ENCODE results near the gene MMAB.

Gene MMAB

GRCh38 chr12:109580684-109581333, 7.5 kb upstream of the MMAB start:
- no peak for TF ChIP-seq CTCF (IDR thresholded peaks at IDR 0.05; ENCODE audit: low read depth, low read length, missing control alignments)
- H3K4me3 ChIP-seq (ENCODE audit: low read depth, low read length), result no peak overlapping the region
- no peak for DNase-seq (ENCODE audit: low read depth)

- no peak overlapping the region for H3K4me3 ChIP-seq (ENCODE audit: low read depth, low read length)
- TF ChIP-seq CTCF (IDR thresholded peaks at IDR 0.05; ENCODE audit: low read depth, low read length, missing control alignments), result no peak
- no peak for DNase-seq (ENCODE audit: low read depth)
Observed at GRCh38 chr12:109580272-109580671, 7.0 kb upstream of the MMAB start.

DNA sequence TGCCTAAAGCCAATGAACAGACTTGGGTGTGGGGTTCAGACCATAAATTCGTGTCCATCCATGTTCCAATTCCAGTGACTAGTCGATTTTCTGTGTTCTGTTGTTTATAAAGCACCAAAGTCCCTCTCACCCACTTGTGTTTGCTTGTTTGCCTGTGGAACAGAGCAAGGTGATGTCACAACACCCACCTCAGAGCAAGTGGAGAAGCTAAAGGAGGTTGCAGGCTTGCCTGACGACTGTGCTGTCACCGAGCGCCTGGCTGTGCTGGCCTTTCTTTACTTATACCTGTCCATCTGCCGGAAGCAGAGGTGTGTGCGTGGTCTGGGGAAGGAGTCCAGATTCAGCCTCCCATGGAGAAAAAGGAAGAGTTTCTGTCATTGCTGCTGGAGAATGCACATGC, 6.3 kb upstream of the MMAB start:
- DNase-seq (ENCODE audit: low read depth), result no peak
- no peak for TF ChIP-seq CTCF (IDR thresholded peaks at IDR 0.05; ENCODE audit: low read depth, low read length, missing control alignments)
- no peak overlapping the region for H3K4me3 ChIP-seq (ENCODE audit: low read depth, low read length)

DNA sequence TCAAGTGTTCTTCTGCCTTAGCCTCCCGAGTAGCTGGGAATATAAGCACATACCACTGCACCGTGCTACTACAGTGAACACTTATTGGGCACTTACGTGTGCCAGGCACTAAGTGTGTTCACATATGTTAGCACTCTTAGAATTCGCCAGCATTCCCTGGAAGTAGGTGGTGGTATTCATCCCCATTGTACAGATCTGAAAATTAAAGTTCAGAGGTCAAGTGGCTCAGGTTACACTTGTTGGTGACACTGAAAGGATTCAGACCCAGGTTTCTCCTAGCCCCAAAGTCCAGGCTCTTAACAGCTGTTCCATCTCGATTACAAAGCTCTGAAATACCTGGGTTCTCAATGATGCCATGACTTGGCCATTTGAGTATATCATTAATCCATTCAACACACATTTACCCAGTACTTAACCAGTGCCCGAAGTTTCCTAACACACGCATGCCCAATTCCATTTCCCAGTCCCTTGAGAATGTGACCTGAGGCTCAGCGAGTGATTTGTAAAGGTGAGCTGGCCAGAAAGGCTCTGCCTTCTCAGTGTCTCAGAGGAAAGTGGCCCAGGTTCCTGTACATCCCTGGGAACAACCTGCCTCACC, 5.1 kb upstream of the MMAB start:
- no peak for TF ChIP-seq CTCF (IDR thresholded peaks at IDR 0.05; ENCODE audit: low read depth, low read length, missing control alignments)
- H3K4me3 ChIP-seq (ENCODE audit: low read depth, low read length), result no peak overlapping the region
- no peak for DNase-seq (ENCODE audit: low read depth)

GRCh38 chr12:109577311-109577710, 4.0 kb upstream of the MMAB start:
- DNase-seq (ENCODE audit: low read depth), result no peak
- TF ChIP-seq CTCF (IDR thresholded peaks at IDR 0.05; ENCODE audit: low read depth, low read length, missing control alignments), result no peak
- H3K4me3 ChIP-seq (ENCODE audit: low read depth, low read length), result no peak overlapping the region

- DNase-seq (ENCODE audit: low read depth), result no peak
- TF ChIP-seq CTCF (IDR thresholded peaks at IDR 0.05; ENCODE audit: low read depth, low read length, missing control alignments), result no peak
- no peak overlapping the region for H3K4me3 ChIP-seq (ENCODE audit: low read depth, low read length)
Observed at GRCh38 chr12:109575683-109576082, 2.4 kb upstream of the MMAB start.

DNA sequence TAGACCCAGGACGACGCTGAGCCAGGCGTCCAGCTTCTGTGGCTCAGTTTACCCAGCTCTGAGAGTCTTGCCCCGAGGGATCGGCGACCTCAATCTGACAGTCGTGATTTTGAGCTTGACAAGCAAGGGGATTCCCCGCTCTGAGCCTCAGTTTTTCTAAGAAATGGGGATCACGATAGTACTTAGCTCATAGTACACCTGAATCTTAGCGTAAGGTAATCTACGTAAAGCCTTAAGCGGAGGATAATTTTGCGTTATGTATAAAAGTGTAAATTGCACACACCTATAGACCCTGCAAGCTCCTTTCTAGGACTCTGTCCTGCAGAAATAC, 575 bp upstream of the MMAB start:
- TF ChIP-seq CTCF (IDR thresholded peaks at IDR 0.05; ENCODE audit: low read depth, low read length, missing control alignments), result no peak
- DNase-seq (ENCODE audit: low read depth), result no peak
- H3K4me3 ChIP-seq (ENCODE audit: low read depth, low read length), result peak overlapping the region; percentile 74
